Non-pigmented ciliary epithelial cell (primary cell): ENCODE results near the gene GFOD2.
A peak's percentile ranks its signal among the peaks of the same experiment; 100 is the strongest.
"Not testable (repeated sequence)": the region's sequence is repeated elsewhere in the genome, so short reads cannot be mapped to it uniquely, and the experiment has no call there.

Experiments
- DNase-seq: peaks from one replicate; pipeline ENCODE4 v3.0.0-alpha.2; 2010; ENCODE audit warnings: low read depth

The GFOD2 gene

GRCh38 chr16:67719048-67719777, at the start of gene GFOD2:
Gene GFOD2, minus strand, starts transcription at chr16:67719316. Its CDS starts 33,601 bp downstream, at chr16:67685715.
- DNase-seq = peak; percentile 58

- peak; percentile 57 for DNase-seq
Measured at GRCh38 chr16:67767953-67768352, 48.8 kb upstream of the GFOD2 start.

GRCh38 chr16:67766291-67766690, 47.2 kb upstream of the GFOD2 start:
- DNase-seq = no peak

- DNase-seq = no peak
Measured at GRCh38 chr16:67764158-67764667, 45.1 kb upstream of the GFOD2 start.

- no peak for DNase-seq
Measured at GRCh38 chr16:67763066-67763465, 44.0 kb upstream of the GFOD2 start.

GRCh38 chr16:67762385-67762784, 43.3 kb upstream of the GFOD2 start:
- DNase-seq = no peak

- no peak for DNase-seq
Measured at GRCh38 chr16:67761924-67762323, 42.8 kb upstream of the GFOD2 start.

GRCh38 chr16:67760956-67761230, 41.8 kb upstream of the GFOD2 start:
- no peak for DNase-seq

GRCh38 chr16:67760206-67760955, 41.3 kb upstream of the GFOD2 start:
- no peak for DNase-seq

GRCh38 chr16:67758966-67759365, 39.9 kb upstream of the GFOD2 start:
- no peak for DNase-seq

- no peak for DNase-seq
Measured at GRCh38 chr16:67758006-67758405, 38.9 kb upstream of the GFOD2 start.

- no peak for DNase-seq
Measured at GRCh38 chr16:67752641-67753040, 33.5 kb upstream of the GFOD2 start.

- not testable (repeated sequence) for DNase-seq
Measured at GRCh38 chr16:67751331-67751730, 32.2 kb upstream of the GFOD2 start.

- no peak for DNase-seq
Measured at GRCh38 chr16:67750466-67750865, 31.4 kb upstream of the GFOD2 start.

- DNase-seq = no peak
Measured at GRCh38 chr16:67749436-67750078, 30.4 kb upstream of the GFOD2 start.

- DNase-seq = no peak
Measured at GRCh38 chr16:67748834-67749233, 29.7 kb upstream of the GFOD2 start.

- DNase-seq = no peak
Measured at GRCh38 chr16:67746846-67747245, 27.7 kb upstream of the GFOD2 start.

GRCh38 chr16:67741118-67741517, 22.0 kb upstream of the GFOD2 start:
- DNase-seq = no peak

GRCh38 chr16:67740391-67740790, 21.3 kb upstream of the GFOD2 start:
- no peak for DNase-seq

GRCh38 chr16:67736858-67737257, 17.7 kb upstream of the GFOD2 start:
- DNase-seq = no peak

- DNase-seq = no peak
Measured at GRCh38 chr16:67734731-67735201, 15.7 kb upstream of the GFOD2 start.

GRCh38 chr16:67733734-67734470, 14.8 kb upstream of the GFOD2 start:
- DNase-seq = no peak
